ENCODE measurements around the gene IL1RAPL2.

GRCh38 chrX:105701310-105702052 lies 1135.5 kb downstream of the IL1RAPL2 start:
- no peak for TF ChIP-seq POLR2A (IDR thresholded peaks at IDR 0.05)
- TF ChIP-seq, protein P1, sequence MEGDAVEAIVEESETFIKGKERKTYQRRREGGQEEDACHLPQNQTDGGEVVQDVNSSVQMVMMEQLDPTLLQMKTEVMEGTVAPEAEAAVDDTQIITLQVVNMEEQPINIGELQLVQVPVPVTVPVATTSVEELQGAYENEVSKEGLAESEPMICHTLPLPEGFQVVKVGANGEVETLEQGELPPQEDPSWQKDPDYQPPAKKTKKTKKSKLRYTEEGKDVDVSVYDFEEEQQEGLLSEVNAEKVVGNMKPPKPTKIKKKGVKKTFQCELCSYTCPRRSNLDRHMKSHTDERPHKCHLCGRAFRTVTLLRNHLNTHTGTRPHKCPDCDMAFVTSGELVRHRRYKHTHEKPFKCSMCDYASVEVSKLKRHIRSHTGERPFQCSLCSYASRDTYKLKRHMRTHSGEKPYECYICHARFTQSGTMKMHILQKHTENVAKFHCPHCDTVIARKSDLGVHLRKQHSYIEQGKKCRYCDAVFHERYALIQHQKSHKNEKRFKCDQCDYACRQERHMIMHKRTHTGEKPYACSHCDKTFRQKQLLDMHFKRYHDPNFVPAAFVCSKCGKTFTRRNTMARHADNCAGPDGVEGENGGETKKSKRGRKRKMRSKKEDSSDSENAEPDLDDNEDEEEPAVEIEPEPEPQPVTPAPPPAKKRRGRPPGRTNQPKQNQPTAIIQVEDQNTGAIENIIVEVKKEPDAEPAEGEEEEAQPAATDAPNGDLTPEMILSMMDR (IDR thresholded peaks at IDR 0.05): no peak
